Naive thymus-derived CD8-positive, alpha-beta T cell (primary cell): Measurements from ENCODE around the gene PFKFB4. TPM values are rescaled to one million over a fixed set of nuclear protein-coding genes. Genes with fewer than 3 reads are reported as not detected.

Source experiments
- ATAC-seq, 2 donors: fragments of 150-1000 bp; cut with Tn5 transposase in 1 of 2; sonication (Bioruptor Pico), chemical (Tn5 transposase) in 1 of 2; 1 replicate in 1 of 2; 2 replicates in 1 of 2; pipeline ENCODE4 v1.10.0; 2021; ENCODE audit warnings: mild to moderate bottlenecking in 2 of 2, moderate library complexity in 2 of 2
- POLR2A ChIA-PET: fragments of 350-600 bp; sonication (Branson Sonifier 250); formaldehyde crosslinking; loops from one replicate; lab custom pipeline; 2021; ENCODE audit warnings: antibody characterized with exemption; lab: Charles Lee
- DNase-seq, 10 donors: peaks; one replicate each; pipeline versions ENCODE4 v3.0.0 to v3.0.0-alpha.2; 2020 to 2022
- H3K27ac Mint-ChIP-seq, 10 donors: one replicate each; pipeline ENCODE4 v1.8.0; 2020 to 2022; ENCODE audit warnings: mild to moderate bottlenecking in 10 of 10, mixed read lengths in 10 of 10, moderate library complexity in 4 of 10, inconsistent platforms in 1 of 10
- H3K27me3 Mint-ChIP-seq, 5 donors: one replicate each; pipeline ENCODE4 v1.8.0; 2021 to 2022; ENCODE audit warnings: mixed read lengths in 5 of 5
- H3K36me3 Mint-ChIP-seq, 3 donors: one replicate each; pipeline ENCODE4 v1.8.0; 2020 to 2022; ENCODE audit warnings: mixed read lengths in 3 of 3, mild to moderate bottlenecking in 2 of 3, inconsistent platforms in 1 of 3
- H3K4me1 Mint-ChIP-seq, 4 donors: one replicate each; pipeline ENCODE4 v1.8.0; 2021 to 2022; ENCODE audit warnings: mixed read lengths in 4 of 4
- H3K4me3 Mint-ChIP-seq, 10 donors: one replicate each; pipeline ENCODE4 v1.8.0; 2020 to 2022; ENCODE audit warnings: mild to moderate bottlenecking in 10 of 10, mixed read lengths in 10 of 10, moderate library complexity in 6 of 10, inconsistent platforms in 1 of 10
- H3K9me3 Mint-ChIP-seq, 9 donors: one replicate each; pipeline ENCODE4 v1.8.0; 2020 to 2022; ENCODE audit warnings: mixed read lengths in 9 of 9, mild to moderate bottlenecking in 3 of 9, inconsistent platforms in 1 of 9, moderate library complexity in 1 of 9
- microRNA-seq: library from miRNA; unstranded; fragments of <30 nt; microRNA quantifications from one replicate; pipeline ENCODE4 v1.2.0, GENCODE V29; 2022; ENCODE audit warnings: borderline microRNAs expressed
- polyA plus RNA-seq, 3 donors: library from polyadenylated mRNA; unstranded; fragments of 300-500 nt; fragmentation: Illumina TruSeq; gene quantifications; one replicate each; pipeline ENCODE4 v1.2.3, GENCODE V29; 2021
- total RNA-seq, 8 experiments: library from RNA in 2 of 8; stranded (reverse) in 2 of 8; gene quantifications; one replicate each; pipeline ENCODE4 v1.2.3 and lab custom pipeline; 2021 to 2026

Gene PFKFB4
- total and polyA plus RNA-seq, 5 experiments from 2014 or later = 1.1 to 3.3 (median 2.4) TPM

DNA sequence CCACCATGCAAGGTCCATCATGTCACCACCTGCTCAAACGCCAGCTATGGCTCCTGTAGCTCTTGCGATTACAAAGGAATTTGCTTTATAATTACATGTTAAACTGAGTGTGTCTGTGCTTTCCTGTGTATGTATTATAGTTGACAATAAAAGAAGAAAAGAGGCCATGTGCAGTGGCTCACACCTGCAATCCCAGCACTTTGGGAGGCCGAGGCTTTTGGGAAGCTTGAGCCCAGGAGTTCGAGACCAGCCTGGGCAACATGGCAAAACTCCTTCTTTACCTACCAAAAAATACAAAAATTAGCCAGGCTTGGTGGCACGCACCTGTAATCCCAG, 83.0 kb downstream of the PFKFB4 start:
- POLR2A ChIA-PET = interaction anchor here (0.6 to 4.8 kb wide), 9 partner anchors 20 to 443 kb away, joined by 3 to 49 read pairs (median 8); partner anchors contain the start of genes ATRIP, CCDC51, PFKFB4 and SHISA5
- H3K4me1 Mint-ChIP-seq = peaks cover 28 to 76% (median 61%) of the 10 kb centered on the region in 4 donors
- peaks cover 0 to 11% (median 0%) of the 10 kb centered on the region in 3 donors for H3K36me3 Mint-ChIP-seq
- H3K9me3 Mint-ChIP-seq = no peaks in the 10 kb centered on the region
- H3K4me3 Mint-ChIP-seq = peak overlapping the region; percentile 84 to 100 (median 94)
- DNase-seq = no peak
- H3K27ac Mint-ChIP-seq = peak overlapping the region; percentile 95 to 100 (median 98)
- no peaks in the 10 kb centered on the region for H3K27me3 Mint-ChIP-seq
- ATAC-seq = no peak

DNA sequence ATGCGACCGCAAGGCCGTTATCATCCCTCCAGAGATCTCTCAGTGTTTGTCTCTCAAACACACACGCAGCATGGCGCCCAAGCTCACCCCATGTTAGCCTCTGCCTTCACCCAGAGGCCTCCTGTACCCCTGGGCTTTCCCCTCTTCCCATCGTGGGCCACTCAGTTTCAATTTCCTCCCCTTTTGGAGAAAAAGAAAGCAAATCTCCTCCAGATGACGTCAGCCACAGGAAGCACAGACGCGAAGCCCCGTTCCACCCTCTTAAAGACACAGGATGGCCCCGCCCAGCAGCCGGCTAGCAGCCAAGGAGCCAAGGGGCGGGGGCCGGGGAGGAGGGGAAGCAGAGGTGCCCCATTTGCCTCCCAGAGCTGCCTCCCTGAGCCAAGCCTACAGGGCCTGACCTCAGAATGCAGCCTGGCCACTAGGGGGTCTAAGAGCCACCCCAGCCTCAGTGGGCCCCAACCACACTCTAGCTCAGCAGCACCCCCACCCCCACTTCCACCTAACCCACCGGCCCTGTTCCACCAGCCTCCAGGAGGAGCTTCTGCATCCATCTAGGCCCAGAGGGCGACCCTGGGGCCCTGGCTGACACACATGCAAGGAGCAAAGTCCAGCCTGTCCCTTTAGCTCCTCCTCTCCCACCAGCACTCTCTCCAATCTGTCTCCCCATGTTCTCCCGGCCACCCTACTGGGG, 83.5 kb downstream of the PFKFB4 start:
- Mint-ChIP-seq H3K4me1 (peaks cover 26 to 76% (median 61%) of the 10 kb centered on the region in 4 donors), H3K9me3 (no peaks in the 10 kb centered on the region), H3K4me3 (peak overlapping the region; percentile 84 to 100 (median 94)), H3K27ac (peak overlapping the region; percentile 95 to 100 (median 98)), H3K27me3 (no peaks in the 10 kb centered on the region), H3K36me3 (peaks cover 0 to 15% (median 0%) of the 10 kb centered on the region in 3 donors)
- peak; percentile 86 to 93 for ATAC-seq
- POLR2A ChIA-PET = interaction anchor here (0.6 to 4.8 kb wide), 15 partner anchors 9 to 1868 kb away, joined by 3 to 49 read pairs (median 6); partner anchors contain the start of genes ATRIP, CCDC51, PFKFB4 and RASSF1
- DNase-seq = peak; percentile 87 to 97 (median 94)

GRCh38 chr3:48472673-48472922, 84.0 kb downstream of the PFKFB4 start:
- peaks cover 27 to 76% (median 61%) of the 10 kb centered on the region in 4 donors for H3K4me1 Mint-ChIP-seq
- H3K9me3 Mint-ChIP-seq = no peaks in the 10 kb centered on the region
- peak overlapping the region; percentile 95 to 100 (median 98) for H3K27ac Mint-ChIP-seq
- peaks cover 0 to 20% (median 0%) of the 10 kb centered on the region in 3 donors for H3K36me3 Mint-ChIP-seq
- POLR2A ChIA-PET = interaction anchor here (0.6 to 4.8 kb wide), 12 partner anchors 8 to 1868 kb away, joined by 3 to 49 read pairs (median 6); partner anchors contain the start of genes ATRIP, CCDC51, PFKFB4 and RASSF1
- H3K27me3 Mint-ChIP-seq = no peaks in the 10 kb centered on the region
- peak overlapping the region; percentile 84 to 100 (median 94) for H3K4me3 Mint-ChIP-seq
- ATAC-seq (peak in 1 of 2 donors; percentile 37), DNase-seq (no peak)

DNA sequence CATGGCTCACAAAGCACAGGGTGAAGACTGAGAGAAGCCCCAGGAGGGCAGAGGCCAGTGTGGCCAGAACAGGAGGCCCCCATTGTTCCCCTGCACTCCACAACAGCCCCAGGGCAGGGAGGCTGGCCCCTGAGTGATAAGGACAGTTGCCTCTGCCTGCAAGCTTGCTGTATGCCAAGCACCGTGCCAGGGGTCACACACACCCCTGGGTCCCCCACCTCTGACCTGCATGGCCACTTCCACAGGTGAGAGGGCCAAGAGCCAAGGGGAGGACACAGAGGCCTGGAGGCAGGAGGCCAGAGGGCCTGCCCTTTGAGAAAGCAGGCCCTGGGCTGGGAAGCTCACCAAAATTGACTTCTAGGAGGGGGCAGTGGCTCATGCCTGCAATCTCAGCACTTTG, 86.3 kb downstream of the PFKFB4 start:
- Mint-ChIP-seq H3K27me3 (no peaks in the 10 kb centered on the region), H3K4me1 (peaks cover 30 to 86% (median 73%) of the 10 kb centered on the region in 4 donors), H3K36me3 (peaks cover 0 to 22% (median 0%) of the 10 kb centered on the region in 3 donors), H3K27ac (peak overlapping the region; percentile 79 to 100 (median 92)), H3K4me3 (peak overlapping the region; percentile 16 to 91 (median 78)), H3K9me3 (no peaks in the 10 kb centered on the region)
- ATAC-seq (no peak), DNase-seq (no peak)
- POLR2A ChIA-PET = interaction anchor here (0.7 to 1.7 kb wide), 5 partner anchors 24 to 36 kb away, joined by 3 to 5 read pairs (median 4); partner anchors contain the start of genes ATRIP, CCDC51 and TMA7

- peaks cover 0 to 22% (median 0%) of the 10 kb centered on the region in 3 donors for H3K36me3 Mint-ChIP-seq
- ATAC-seq = no peak
- DNase-seq = no peak
- H3K27me3 Mint-ChIP-seq = no peaks in the 10 kb centered on the region
- H3K9me3 Mint-ChIP-seq = no peaks in the 10 kb centered on the region
- H3K4me1 Mint-ChIP-seq = peaks cover 26 to 80% (median 69%) of the 10 kb centered on the region in 4 donors
- H3K27ac Mint-ChIP-seq = peak overlapping the region; percentile 75 to 100 (median 93)
- POLR2A ChIA-PET = interaction anchor here (0.6 to 3.8 kb wide), 9 partner anchors 10 to 234 kb away, joined by 3 to 33 read pairs (median 4); partner anchors contain the start of genes ATRIP, CCDC51 and TMA7
- H3K4me3 Mint-ChIP-seq = peak overlapping the region; percentile 31 to 91 (median 78)
Observed at GRCh38 chr3:48469046-48469915, 87.3 kb downstream of the PFKFB4 start.

GRCh38 chr3:48468329-48468731, 88.3 kb downstream of the PFKFB4 start:
- POLR2A ChIA-PET = interaction anchor here (1.3 to 3.8 kb wide), 2 partner anchors 10 to 11 kb away, joined by 5 to 33 read pairs; no protein-coding TSS in a partner anchor
- ATAC-seq (no peak), DNase-seq (no peak)
- H3K36me3 Mint-ChIP-seq = peaks cover 0 to 22% (median 0%) of the 10 kb centered on the region in 3 donors
- no peaks in the 10 kb centered on the region for H3K27me3 Mint-ChIP-seq
- no peaks in the 10 kb centered on the region for H3K9me3 Mint-ChIP-seq
- H3K4me1 Mint-ChIP-seq = peaks cover 24 to 75% (median 65%) of the 10 kb centered on the region in 4 donors
- peak overlapping the region in 9 of 10 donors; percentile 48 to 93 (median 89) for H3K4me3 Mint-ChIP-seq
- peak overlapping the region; percentile 79 to 100 (median 96) for H3K27ac Mint-ChIP-seq

Small RNA genes lying within 50 kb of the gene (microRNA-seq; reads per million reads assigned to microRNA genes)
- gene MIR6823 (not detected), gene MIR711 (not detected)

Other genes starting within 250 kb of the PFKFB4 start
- not detected for gene SPINK8, start 223.1 kb downstream of the PFKFB4 start, total RNA-seq
- not detected for gene SPINK8, start 223.1 kb downstream of the PFKFB4 start, polyA plus RNA-seq
- gene FBXW12, start 184.6 kb downstream of the PFKFB4 start, total RNA-seq = not detected
- gene FBXW12, start 184.6 kb downstream of the PFKFB4 start, polyA plus RNA-seq = not detected
- 1 to 10 TPM; 2.0 to 3.2 TPM for gene PLXNB1, start 126.7 kb downstream of the PFKFB4 start, total RNA-seq
- gene PLXNB1, start 126.7 kb downstream of the PFKFB4 start, polyA plus RNA-seq = not detected
- 1 to 10 TPM; 4.6 to 4.7 TPM for gene CCDC51, start 116.7 kb downstream of the PFKFB4 start, total RNA-seq
- 10 to 100 TPM in 2 of 3 donors, 1 to 10 TPM in 1; 8.6 to 12.9 (median 11.8) TPM for gene CCDC51, start 116.7 kb downstream of the PFKFB4 start, polyA plus RNA-seq
- 100 to 1,000 TPM; 274 to 291 TPM for gene TMA7, start 116.5 kb downstream of the PFKFB4 start, total RNA-seq
- 100 to 1,000 TPM; 714 to 931 (median 847) TPM for gene TMA7, start 116.5 kb downstream of the PFKFB4 start, polyA plus RNA-seq
- gene ATRIP, start 110.1 kb downstream of the PFKFB4 start, total RNA-seq = 10 to 100 TPM; 13.2 to 13.5 TPM
- 10 to 100 TPM in 2 of 3 donors, 1 to 10 TPM in 1; 8.9 to 17.5 (median 13.1) TPM for gene ATRIP, start 110.1 kb downstream of the PFKFB4 start, polyA plus RNA-seq
- gene SHISA5, start 52.6 kb downstream of the PFKFB4 start, total RNA-seq = 100 to 1,000 TPM; 176 to 186 TPM
- gene SHISA5, start 52.6 kb downstream of the PFKFB4 start, polyA plus RNA-seq = 100 to 1,000 TPM; 341 to 364 (median 359) TPM
- under 1 TPM in 1 of 2 experiments, not detected in 1; 0.25 TPM for gene UCN2, start 7.0 kb upstream of the PFKFB4 start, total RNA-seq
- gene UCN2, start 7.0 kb upstream of the PFKFB4 start, polyA plus RNA-seq = not detected
- gene COL7A1, start 38.5 kb upstream of the PFKFB4 start, total RNA-seq = 1 to 10 TPM; 1.6 to 1.8 TPM
- gene COL7A1, start 38.5 kb upstream of the PFKFB4 start, polyA plus RNA-seq = under 1 TPM in 1 of 3 donors, not detected in 2; 0.27 TPM
- gene UQCRC1, start 52.8 kb upstream of the PFKFB4 start, total RNA-seq = 10 to 100 TPM; 78.8 to 83.4 TPM
- 100 to 1,000 TPM; 143 to 167 (median 151) TPM for gene UQCRC1, start 52.8 kb upstream of the PFKFB4 start, polyA plus RNA-seq
- not detected for gene TMEM89, start 65.0 kb upstream of the PFKFB4 start, total RNA-seq
- not detected for gene TMEM89, start 65.0 kb upstream of the PFKFB4 start, polyA plus RNA-seq
- gene SLC26A6, start 78.7 kb upstream of the PFKFB4 start, total RNA-seq = 10 to 100 TPM; 28.6 to 30.6 TPM
- gene SLC26A6, start 78.7 kb upstream of the PFKFB4 start, polyA plus RNA-seq = 1 to 10 TPM; 3.0 to 3.7 (median 3.5) TPM
- 1 to 10 TPM; 7.1 to 7.9 TPM for gene CELSR3, start 106.1 kb upstream of the PFKFB4 start, total RNA-seq
- gene CELSR3, start 106.1 kb upstream of the PFKFB4 start, polyA plus RNA-seq = under 1 TPM; 0.21 to 0.60 (median 0.42) TPM
- gene NCKIPSD, start 129.1 kb upstream of the PFKFB4 start, total RNA-seq = 10 to 100 TPM; 18.1 to 18.7 TPM
- 10 to 100 TPM in 1 of 3 donors, 1 to 10 TPM in 2; 8.1 to 14.2 (median 8.5) TPM for gene NCKIPSD, start 129.1 kb upstream of the PFKFB4 start, polyA plus RNA-seq
- 10 to 100 TPM; 88.1 to 91.5 TPM for gene IP6K2, start 160.4 kb upstream of the PFKFB4 start, total RNA-seq
- 10 to 100 TPM; 46.4 to 58.8 (median 51.4) TPM for gene IP6K2, start 160.4 kb upstream of the PFKFB4 start, polyA plus RNA-seq